HepG2 (cell line): ENCODE data around the gene ZACN. TPM values are rescaled to one million over a fixed set of nuclear protein-coding genes. Genes with fewer than 3 reads are reported as not detected.

Source experiments
- ATAC-seq: fragments of 200-7000 bp; cut with Tn5 transposase; 3 replicates; pipeline ENCODE4 v1.9.1; 2020; ENCODE audit warnings: mild to moderate bottlenecking, moderate library complexity
- BruUV-seq: library from RNA; stranded (reverse); fragments of 400-500 nt; replicated peaks from 2 replicates; lab custom pipeline; 2021; lab: Mats Ljungman, UMichigan
- CTCF ChIA-PET: fragments of 300-600 bp; formaldehyde crosslinking; extraction: SDS; loops from one replicate; lab custom pipeline; 2021; ENCODE audit warnings: low total read pairs, inconsistent platforms, low intra/inter-chr PET ratio; lab: Yijun Ruan, JAX
- POLR2A ChIA-PET: fragments of 350-600 bp; sonication (Branson Sonifier 250); formaldehyde crosslinking; loops from one replicate; lab custom pipeline; 2020; ENCODE audit warnings: antibody characterized with exemption, inconsistent platforms; lab: Yijun Ruan, JAX
- DNase-seq: peaks from one replicate; pipeline ENCODE4 v3.0.0-alpha.2; 2015; ENCODE audit warnings: low spot score
- FAIRE-seq: peaks from 3 replicates; lab custom pipeline; 2011; peaks lifted over from hg19 to GRCh38; lab: Jason Lieb, UNC
- H2AFZ ChIP-seq: one replicate; pipeline ENCODE4 v1.6.1; 2011; ENCODE audit warnings: low read length, inconsistent platforms
- H3K27ac ChIP-seq: fragments of 300-600 bp; 3 replicates; pipeline ENCODE4 v1.8.0; 2011; ENCODE audit warnings: mixed run types, mild to moderate bottlenecking, mixed read lengths, low read length, inconsistent platforms; ENCODE audit not compliant: insufficient read depth; ENCODE audit errors: extremely low read length
- H3K27me3 ChIP-seq, 2 experiments: fragments of 200-600 bp in 1 of 2; 2 replicates in 1 of 2; 3 replicates in 1 of 2; pipeline versions ENCODE4 v1.6.0 to v1.8.0; 2011; ENCODE audit warnings: low read length in 2 of 2, mild to moderate bottlenecking in 2 of 2, moderate library complexity in 2 of 2, inconsistent platforms in 1 of 2; ENCODE audit not compliant: insufficient read depth in 2 of 2, control insufficient read depth in 1 of 2
- H3K36me3 ChIP-seq, 2 experiments: fragments of 200-600 bp in 1 of 2; replicated peaks in 1 of 2; 2 replicates in 1 of 2; 3 replicates in 1 of 2; pipeline versions ENCODE4 v1.5.1 to v1.8.0; 2011; ENCODE audit warnings: low read length in 2 of 2, inconsistent platforms in 1 of 2; ENCODE audit not compliant: insufficient read depth in 2 of 2, control insufficient read depth in 1 of 2
- H3K4me1 ChIP-seq: 2 replicates; pipeline ENCODE4 v1.5.1; 2012; ENCODE audit warnings: low read length, inconsistent platforms; ENCODE audit not compliant: insufficient read depth
- H3K4me2 ChIP-seq: 2 replicates; pipeline ENCODE4 v1.6.0; 2011; ENCODE audit warnings: low read depth, low read length, inconsistent platforms
- H3K4me3 ChIP-seq, 3 experiments: fragments of 200-600 bp in 1 of 3; sonication (generic), shearing (Covaris generic) in 1 of 3; replicated peaks in 1 of 3; 2 replicates each; pipeline ENCODE4 v1.5.1; 2011 to 2016; ENCODE audit warnings: low read length in 3 of 3, inconsistent platforms in 2 of 3, low read depth in 2 of 3, mild to moderate bottlenecking in 2 of 3, control low read depth in 1 of 3, mixed read lengths in 1 of 3; ENCODE audit not compliant: insufficient read depth in 1 of 3
- H3K79me2 ChIP-seq: one replicate; pipeline ENCODE4 v1.6.1; 2011; ENCODE audit warnings: low read length, inconsistent platforms; ENCODE audit not compliant: insufficient read depth
- H3K9ac ChIP-seq: 2 replicates; pipeline ENCODE4 v1.6.0; 2011; ENCODE audit warnings: mild to moderate bottlenecking, low read depth, low read length, inconsistent platforms; ENCODE audit not compliant: insufficient read depth
- H3K9me3 ChIP-seq: 2 replicates; pipeline ENCODE4 v1.5.1; 2012; ENCODE audit warnings: mild to moderate bottlenecking, low read length
- H4K20me1 ChIP-seq: 2 replicates; pipeline ENCODE4 v1.6.0; 2011; ENCODE audit warnings: inconsistent platforms, mild to moderate bottlenecking, low read length, moderate library complexity; ENCODE audit not compliant: insufficient read depth
- E2F5 ChIP-seq: sonication (generic); formaldehyde crosslinking; conservative IDR thresholded peaks from 2 replicates; pipeline ENCODE4 v1.4.0; 2020; ENCODE audit warnings: missing genetic modification reagents
- GPBP1L1 ChIP-seq: sonication (generic); formaldehyde crosslinking; IDR thresholded peaks from 2 replicates; pipeline ENCODE4 v1.5.0; 2020; ENCODE audit warnings: mild to moderate bottlenecking, missing genetic modification reagents
- HCFC1 ChIP-seq: fragments of 150-350 bp; IDR thresholded peaks from 2 replicates; pipeline ENCODE4 v1.6.1; 2014; ENCODE audit warnings: low read depth, low read length
- IKZF1 ChIP-seq: fragments of 450-650 bp; IDR thresholded peaks from 2 replicates; pipeline ENCODE4 v1.7.1; 2016
- KDM3A ChIP-seq: IDR thresholded peaks from 2 replicates; pipeline ENCODE4 v1.6.1; 2018; ENCODE audit warnings: low read depth, missing compliant biosample characterization
- MIER3 ChIP-seq: IDR thresholded peaks from 2 replicates; pipeline ENCODE4 v1.6.1; 2016; ENCODE audit warnings: missing compliant biosample characterization, borderline replicate concordance
- ZFP37 ChIP-seq: sonication (generic); formaldehyde crosslinking; IDR thresholded peaks from 2 replicates; pipeline ENCODE4 v1.4.0; 2020; ENCODE audit warnings: missing genetic modification reagents, borderline replicate concordance
- ZNF317 ChIP-seq: sonication (generic); formaldehyde crosslinking; IDR thresholded peaks from 2 replicates; pipeline ENCODE4 v1.5.0; 2020; ENCODE audit warnings: mild to moderate bottlenecking, missing genetic modification reagents
- ZNF513 ChIP-seq: sonication (generic); formaldehyde crosslinking; conservative IDR thresholded peaks from 2 replicates; pipeline ENCODE4 v1.5.0; 2020; ENCODE audit warnings: missing genetic modification reagents
- WGBS: methylation state at CpG from one replicate; pipeline ENCODE4 v1.1.6; 2017; ENCODE audit warnings: low lambda C conversion rate; 5-methylcytosine and 5-hydroxymethylcytosine counted together
- in situ Hi-C: cut with HindIII; loops from 2 replicates; pipeline ENCODE4 v1.10.0; 2017; ENCODE audit warnings: low pct_unique_long_range_greater_than_20kb; ENCODE audit not compliant: extremely low pct_ligation_motif_present
- intact Hi-C: fragments of 100-400 bp; cut with micrococcal nuclease; formaldehyde crosslinking; loops from one replicate; pipeline ENCODE4 v1.10.0; 2022; ENCODE audit not compliant: unreplicated experiment
- polyA plus RNA-seq, 8 experiments: library from polyadenylated mRNA; depleted of rRNA in 3 of 8; stranded (reverse) in 7 of 8; unstranded in 1 of 8; fragments of >200 nt; fragmentation: Illumina TruSeq in 4 of 8; extraction: Trizol in 4 of 8; gene quantifications; 2 replicates each; pipeline versions ENCODE4 v1.2.1 to v1.2.3, GENCODE V29; 2011 to 2016; ENCODE audit warnings: low read depth in 4 of 8, missing spikeins in 1 of 8, mixed read lengths in 1 of 8; ENCODE audit not compliant: insufficient read depth in 1 of 8
- total RNA-seq, 5 experiments: library from RNA; depleted of rRNA; stranded (reverse); fragments of >200 nt; fragmentation: Illumina TruSeq; extraction: Trizol; gene quantifications; 2 replicates each; pipeline ENCODE4 v1.2.3, GENCODE V29; 2016; ENCODE audit warnings: low read depth in 1 of 5
- TF ChIP-seq, protein P1 (sequence below): sonication (generic); formaldehyde crosslinking; IDR thresholded peaks from 2 replicates; pipeline ENCODE4 v1.8.1; 2023; ENCODE audit warnings: mild to moderate bottlenecking, missing genetic modification reagents, borderline replicate concordance
- TF ChIP-seq, protein P2 (sequence below): sonication (generic); formaldehyde crosslinking; IDR thresholded peaks from 2 replicates; pipeline ENCODE4 v1.4.0; 2020; ENCODE audit warnings: missing genetic modification reagents, borderline replicate concordance
- TF ChIP-seq, protein P3 (sequence below): sonication (generic); formaldehyde crosslinking; IDR thresholded peaks from 2 replicates; pipeline ENCODE4 v1.5.0; 2020; ENCODE audit warnings: mild to moderate bottlenecking, missing genetic modification reagents, borderline replicate concordance

ZACN gene
- total and polyA plus RNA-seq, 2 of the 13 experiments (the other 11 are each of a cell fraction or from before 2014, with no cell fraction given) = 0.11 to 0.15 TPM

- no peak overlapping the region for H3K4me2 ChIP-seq
- ATAC-seq (no peak), DNase-seq (no peak), FAIRE-seq (no peak)
- no peaks in the 10 kb centered on the region for H4K20me1 ChIP-seq
- no peak overlapping the region for H3K9ac ChIP-seq
- in situ Hi-C loops = no loop called here
- intact Hi-C loops = no loop called here
- no peak for TF ChIP-seq ZFP37
- no peak for TF ChIP-seq KDM3A
- TF ChIP-seq E2F5 = no peak
- no peak for TF ChIP-seq IKZF1
- TF ChIP-seq, protein P1, sequence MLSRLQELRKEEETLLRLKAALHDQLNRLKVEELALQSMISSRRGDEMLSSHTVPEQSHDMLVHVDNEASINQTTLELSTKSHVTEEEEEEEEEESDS (CRISPR knock-in tag) = no peak
- TF ChIP-seq GPBP1L1 = no peak
- TF ChIP-seq ZNF317 (CRISPR knock-in tag) = no peak
- TF ChIP-seq, protein P2, sequence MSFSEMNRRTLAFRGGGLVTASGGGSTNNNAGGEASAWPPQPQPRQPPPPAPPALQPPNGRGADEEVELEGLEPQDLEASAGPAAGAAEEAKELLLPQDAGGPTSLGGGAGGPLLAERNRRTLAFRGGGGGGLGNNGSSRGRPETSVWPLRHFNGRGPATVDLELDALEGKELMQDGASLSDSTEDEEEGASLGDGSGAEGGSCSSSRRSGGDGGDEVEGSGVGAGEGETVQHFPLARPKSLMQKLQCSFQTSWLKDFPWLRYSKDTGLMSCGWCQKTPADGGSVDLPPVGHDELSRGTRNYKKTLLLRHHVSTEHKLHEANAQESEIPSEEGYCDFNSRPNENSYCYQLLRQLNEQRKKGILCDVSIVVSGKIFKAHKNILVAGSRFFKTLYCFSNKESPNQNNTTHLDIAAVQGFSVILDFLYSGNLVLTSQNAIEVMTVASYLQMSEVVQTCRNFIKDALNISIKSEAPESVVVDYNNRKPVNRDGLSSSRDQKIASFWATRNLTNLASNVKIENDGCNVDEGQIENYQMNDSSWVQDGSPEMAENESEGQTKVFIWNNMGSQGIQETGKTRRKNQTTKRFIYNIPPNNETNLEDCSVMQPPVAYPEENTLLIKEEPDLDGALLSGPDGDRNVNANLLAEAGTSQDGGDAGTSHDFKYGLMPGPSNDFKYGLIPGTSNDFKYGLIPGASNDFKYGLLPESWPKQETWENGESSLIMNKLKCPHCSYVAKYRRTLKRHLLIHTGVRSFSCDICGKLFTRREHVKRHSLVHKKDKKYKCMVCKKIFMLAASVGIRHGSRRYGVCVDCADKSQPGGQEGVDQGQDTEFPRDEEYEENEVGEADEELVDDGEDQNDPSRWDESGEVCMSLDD = no peak
- no peak for TF ChIP-seq MIER3 (CRISPR knock-in tag)
- TF ChIP-seq, protein P3, sequence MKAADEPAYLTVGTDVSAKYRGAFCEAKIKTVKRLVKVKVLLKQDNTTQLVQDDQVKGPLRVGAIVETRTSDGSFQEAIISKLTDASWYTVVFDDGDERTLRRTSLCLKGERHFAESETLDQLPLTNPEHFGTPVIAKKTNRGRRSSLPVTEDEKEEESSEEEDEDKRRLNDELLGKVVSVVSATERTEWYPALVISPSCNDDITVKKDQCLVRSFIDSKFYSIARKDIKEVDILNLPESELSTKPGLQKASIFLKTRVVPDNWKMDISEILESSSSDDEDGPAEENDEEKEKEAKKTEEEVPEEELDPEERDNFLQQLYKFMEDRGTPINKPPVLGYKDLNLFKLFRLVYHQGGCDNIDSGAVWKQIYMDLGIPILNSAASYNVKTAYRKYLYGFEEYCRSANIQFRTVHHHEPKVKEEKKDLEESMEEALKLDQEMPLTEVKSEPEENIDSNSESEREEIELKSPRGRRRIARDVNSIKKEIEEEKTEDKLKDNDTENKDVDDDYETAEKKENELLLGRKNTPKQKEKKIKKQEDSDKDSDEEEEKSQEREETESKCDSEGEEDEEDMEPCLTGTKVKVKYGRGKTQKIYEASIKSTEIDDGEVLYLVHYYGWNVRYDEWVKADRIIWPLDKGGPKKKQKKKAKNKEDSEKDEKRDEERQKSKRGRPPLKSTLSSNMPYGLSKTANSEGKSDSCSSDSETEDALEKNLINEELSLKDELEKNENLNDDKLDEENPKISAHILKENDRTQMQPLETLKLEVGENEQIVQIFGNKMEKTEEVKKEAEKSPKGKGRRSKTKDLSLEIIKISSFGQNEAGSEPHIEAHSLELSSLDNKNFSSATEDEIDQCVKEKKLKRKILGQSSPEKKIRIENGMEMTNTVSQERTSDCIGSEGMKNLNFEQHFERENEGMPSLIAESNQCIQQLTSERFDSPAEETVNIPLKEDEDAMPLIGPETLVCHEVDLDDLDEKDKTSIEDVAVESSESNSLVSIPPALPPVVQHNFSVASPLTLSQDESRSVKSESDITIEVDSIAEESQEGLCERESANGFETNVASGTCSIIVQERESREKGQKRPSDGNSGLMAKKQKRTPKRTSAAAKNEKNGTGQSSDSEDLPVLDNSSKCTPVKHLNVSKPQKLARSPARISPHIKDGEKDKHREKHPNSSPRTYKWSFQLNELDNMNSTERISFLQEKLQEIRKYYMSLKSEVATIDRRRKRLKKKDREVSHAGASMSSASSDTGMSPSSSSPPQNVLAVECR (CRISPR knock-in tag) = no peak
- no peak for TF ChIP-seq HCFC1
- TF ChIP-seq ZNF513 (CRISPR knock-in tag) = no peak
- H3K79me2 ChIP-seq = no peaks in the 10 kb centered on the region
- no peak overlapping the region for H2AFZ ChIP-seq
- 81% methylated on average over 6 of the region's 6 CpGs for WGBS
- H3K27me3 ChIP-seq = no peaks in the 10 kb centered on the region
- no peaks in the 10 kb centered on the region for H3K4me1 ChIP-seq
- H3K4me3 ChIP-seq = no peak overlapping the region
- CTCF ChIA-PET = no interaction called here
- peaks cover 40 to 78% of the 10 kb centered on the region in 2 experiments for H3K36me3 ChIP-seq
- no peaks in the 10 kb centered on the region for H3K9me3 ChIP-seq
- POLR2A ChIA-PET = interaction anchor here (1.6 kb wide), 1 partner anchor 26 kb away, joined by 3 read pairs; no protein-coding TSS in a partner anchor
- BruUV-seq = no TSS peak
- H3K27ac ChIP-seq = no peak overlapping the region
Observed at GRCh38 chr17:76040376-76040775, 38.6 kb upstream of the ZACN start.
